HCT116 (cell line): Measurements from ENCODE around the gene TLR8. TPM values are rescaled to one million over a fixed set of nuclear protein-coding genes. Genes with fewer than 3 reads are reported as not detected.
A peak's percentile ranks its signal among the peaks of the same experiment; 100 is the strongest.

ENCODE experiments used
- ATAC-seq: fragments of 200-7000 bp; cut with Tn5 transposase; 2 replicates; pipeline ENCODE4 v1.9.1; 2020; ENCODE audit warnings: mild to moderate bottlenecking, moderate library complexity
- BruUV-seq: library from RNA; stranded (reverse); fragments of 400-500 nt; replicated peaks from 2 replicates; lab custom pipeline; 2021; lab: Mats Ljungman, UMichigan
- CTCF ChIA-PET: fragments of 300-600 bp; sonication (Branson Sonifier 250); formaldehyde crosslinking; loops from one replicate; lab custom pipeline; 2021; ENCODE audit warnings: antibody characterized with exemption; lab: Charles Lee
- POLR2A ChIA-PET: fragments of 300-600, 350-600 bp; sonication (Branson Sonifier 250); formaldehyde crosslinking; loops from one replicate; lab custom pipeline; 2021; ENCODE audit warnings: antibody characterized with exemption; lab: Charles Lee
- RAD21 ChIA-PET, 2 experiments: fragments of 300-600 bp; sonication (Branson Sonifier 250); formaldehyde crosslinking; loops; one replicate each; lab custom pipeline; 2023; ENCODE audit warnings: low total read pairs in 2 of 2; ENCODE audit not compliant: uncharacterized antibody in 2 of 2, unreplicated experiment in 2 of 2, low non-redundant PET in 1 of 2; lab: Charles Lee
- DNase-seq: peaks from one replicate; pipeline ENCODE4 v3.0.0-alpha.2; 2010; ENCODE audit warnings: low read depth, low spot score
- H2AFZ ChIP-seq: fragments of 200-600 bp; shearing (Covaris generic), sonication (generic); 2 replicates; pipeline ENCODE4 v1.6.1; 2017; ENCODE audit warnings: low read depth, mixed run types, mixed read lengths, antibody characterized with exemption, low read length; ENCODE audit not compliant: poor library complexity, severe bottlenecking
- H3K27ac ChIP-seq: 2 replicates; pipeline ENCODE4 v1.5.1; 2012; ENCODE audit warnings: low read depth, low read length
- H3K27me3 ChIP-seq: fragments of 200-600 bp; sonication (generic); 2 replicates; pipeline ENCODE4 v1.6.1; 2016; ENCODE audit warnings: mixed run types, low read length, mixed read lengths; ENCODE audit not compliant: insufficient read depth
- H3K36me3 ChIP-seq, 2 experiments: fragments of 200-500 bp in 1 of 2; fragments of 200-600 bp in 1 of 2; sonication (Bioruptor generic) in 1 of 2; sonication (generic) in 1 of 2; 2 replicates each; pipeline versions ENCODE4 v1.5.1 to v1.6.1; 2014 to 2016; ENCODE audit warnings: low read length in 2 of 2, inconsistent platforms in 1 of 2, mixed read lengths in 1 of 2, mixed run types in 1 of 2; ENCODE audit not compliant: insufficient read depth in 2 of 2, control insufficient read depth in 1 of 2
- H3K4me1 ChIP-seq, 2 experiments: fragments of 200-600 bp in 1 of 2; sonication (generic) in 1 of 2; 2 replicates each; pipeline versions ENCODE4 v1.5.1 to v1.6.1; 2012 to 2017; ENCODE audit warnings: low read length in 2 of 2, inconsistent platforms in 1 of 2, mild to moderate bottlenecking in 1 of 2, mixed read lengths in 1 of 2, mixed run types in 1 of 2, moderate library complexity in 1 of 2; ENCODE audit not compliant: insufficient read depth in 2 of 2, control insufficient read depth in 1 of 2
- H3K4me2 ChIP-seq: fragments of 200-600 bp; sonication (generic); 2 replicates; pipeline ENCODE4 v1.6.1; 2017; ENCODE audit warnings: mixed run types, low read length, mixed read lengths
- H3K4me3 ChIP-seq, 2 experiments: fragments of 200-600 bp in 1 of 2; sonication (generic) in 1 of 2; replicated peaks in 1 of 2; 2 replicates each; pipeline ENCODE4 v1.5.1; 2011 to 2016; ENCODE audit warnings: low read length in 2 of 2, control low read depth in 1 of 2, low read depth in 1 of 2, mild to moderate bottlenecking in 1 of 2, mixed read lengths in 1 of 2, mixed run types in 1 of 2
- H3K79me2 ChIP-seq: fragments of 200-600 bp; sonication (generic); 2 replicates; pipeline ENCODE4 v1.6.1; 2017; ENCODE audit warnings: mild to moderate bottlenecking, mixed run types, low read length, moderate library complexity, mixed read lengths; ENCODE audit not compliant: insufficient read depth
- H3K9ac ChIP-seq: fragments of 200-600 bp; sonication (generic); 2 replicates; pipeline ENCODE4 v1.6.1; 2016; ENCODE audit warnings: low read length, mixed read lengths
- H3K9me2 ChIP-seq: fragments of 200-600 bp; sonication (generic), shearing (Covaris generic); 2 replicates; pipeline ENCODE4 v1.6.1; 2017; ENCODE audit warnings: mixed run types, mild to moderate bottlenecking, moderate library complexity; ENCODE audit not compliant: insufficient read depth
- H3K9me3 ChIP-seq, 2 experiments: fragments of 200-500 bp in 1 of 2; fragments of 200-600 bp in 1 of 2; sonication (Bioruptor generic) in 1 of 2; sonication (generic) in 1 of 2; 2 replicates each; pipeline ENCODE4 v1.6.1; 2014 to 2017; ENCODE audit warnings: low read length in 2 of 2, mixed read lengths in 2 of 2, inconsistent platforms in 1 of 2, low read depth in 1 of 2, mild to moderate bottlenecking in 1 of 2, mixed run types in 1 of 2, moderate library complexity in 1 of 2; ENCODE audit not compliant: control insufficient read depth in 1 of 2, insufficient read depth in 1 of 2
- H4K20me1 ChIP-seq: fragments of 200-600 bp; sonication (generic), shearing (Covaris generic); 2 replicates; pipeline ENCODE4 v1.6.1; 2017; ENCODE audit warnings: mixed run types, mild to moderate bottlenecking, moderate library complexity; ENCODE audit not compliant: insufficient read depth
- CBX3 ChIP-seq: IDR thresholded peaks from 2 replicates; pipeline ENCODE4 v1.6.1; 2012; ENCODE audit warnings: low read depth
- ELF1 ChIP-seq: IDR thresholded peaks from 2 replicates; pipeline ENCODE4 v1.6.1; 2012; ENCODE audit warnings: low read depth, borderline replicate concordance
- FOSL1 ChIP-seq: IDR thresholded peaks from 2 replicates; pipeline ENCODE4 v1.6.1; 2012; ENCODE audit warnings: low read depth
- POLR2AphosphoS5 ChIP-seq: IDR thresholded peaks from 2 replicates; pipeline ENCODE4 v1.6.1; 2011; ENCODE audit warnings: mild to moderate bottlenecking, low read depth, low read length, moderate library complexity
- RAD21 ChIP-seq: IDR thresholded peaks from 2 replicates; pipeline ENCODE4 v1.6.1; 2012; ENCODE audit warnings: low read depth, mild to moderate bottlenecking
- SP1 ChIP-seq: IDR thresholded peaks from 2 replicates; pipeline ENCODE4 v1.6.1; 2012; ENCODE audit warnings: low read depth
- SRF ChIP-seq: IDR thresholded peaks from 2 replicates; pipeline ENCODE4 v1.6.1; 2012; ENCODE audit warnings: low read depth
- ZNF274 ChIP-seq: fragments of 200-500 bp; sonication (Bioruptor generic); IDR thresholded peaks from 2 replicates; pipeline ENCODE4 v1.6.1; 2014; ENCODE audit warnings: mild to moderate bottlenecking, low read depth, low read length, inconsistent platforms
- intact Hi-C: fragments of 100-400 bp; cut with micrococcal nuclease; formaldehyde crosslinking; loops from 2 replicates; pipeline ENCODE4 v1.10.0; 2022
- total RNA-seq: library from RNA; stranded (reverse); gene quantifications from one replicate; pipeline ENCODE4 v1.2.1, GENCODE V29; 2021; ENCODE audit not compliant: unreplicated experiment
- TF ChIP-seq, protein P1 (sequence below), 3 experiments: fragments of 200-600 bp in 1 of 3; sonication (generic) in 1 of 3; IDR thresholded peaks in 2 of 3; conservative IDR thresholded peaks in 1 of 3; 2 replicates each; pipeline ENCODE4 v1.5.1; 2012 to 2017; ENCODE audit warnings: low read depth in 2 of 3, low read length in 2 of 3, antibody characterized with exemption in 1 of 3, borderline replicate concordance in 1 of 3, control low read depth in 1 of 3, mild to moderate bottlenecking in 1 of 3, mixed read lengths in 1 of 3, mixed run types in 1 of 3, moderate library complexity in 1 of 3; ENCODE audit not compliant: insufficient read depth in 1 of 3

TLR8 gene
- total RNA-seq, 1 experiment from 2014 or later = not detected

DNA sequence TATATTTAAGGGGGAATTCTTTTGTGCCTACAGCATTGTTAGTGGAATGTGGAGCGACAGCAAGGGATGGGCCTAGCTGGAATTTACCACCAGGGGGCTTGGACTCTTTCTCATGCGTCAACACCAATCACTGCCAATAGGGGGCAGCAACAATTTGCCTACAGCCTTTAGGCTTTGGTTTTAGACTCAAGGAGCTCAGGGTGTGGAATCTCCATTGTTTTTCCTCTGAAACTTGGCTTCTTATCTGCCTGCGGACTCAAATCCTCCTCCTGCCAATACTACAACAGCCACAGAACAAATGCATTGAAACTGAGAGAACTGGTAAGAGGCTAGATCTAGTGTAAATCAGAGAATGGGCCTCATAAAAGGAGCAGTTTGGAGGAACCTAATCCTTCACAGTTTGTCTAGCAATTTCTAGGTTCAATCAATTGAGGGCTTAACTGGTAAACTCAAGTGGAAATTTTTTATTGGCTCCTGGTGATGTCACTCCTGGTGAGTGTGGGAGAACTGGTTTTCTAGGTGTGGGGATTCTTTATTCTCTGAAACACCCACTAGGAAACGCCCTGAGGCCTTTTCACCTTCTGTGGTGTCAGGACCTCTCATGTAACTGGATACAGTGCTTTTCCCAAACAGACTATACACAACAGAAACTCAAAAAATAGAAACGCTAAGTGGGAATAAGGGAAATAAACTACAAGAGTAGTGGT lies 40.6 kb downstream of the TLR8 start:
- DNase-seq (peak; percentile 60), ATAC-seq (peak; percentile 78)
- H3K9ac ChIP-seq = no peak overlapping the region
- intact Hi-C loops = loop anchor here (1.0 to 10.0 kb wide), 2 partner anchors 541 to 698 kb away; no protein-coding TSS in a partner anchor
- H3K4me3 ChIP-seq = no peak overlapping the region
- H4K20me1 ChIP-seq = no peaks in the 10 kb centered on the region
- no peaks in the 10 kb centered on the region for H3K27me3 ChIP-seq
- H3K36me3 ChIP-seq = no peaks in the 10 kb centered on the region
- TF ChIP-seq FOSL1 (peak; percentile 20; the same call in 1 of the 2 replicates), POLR2AphosphoS5 (no peak), ZNF274 (no peak), SRF (no peak), RAD21 (peak; percentile 87), CBX3 (peak; percentile 44; the same call in 1 of the 2 replicates), ELF1 (no peak), SP1 (0 out of 2 replicates have a peak, but pooled peaks have one; percentile 32)
- TF ChIP-seq, protein P1, sequence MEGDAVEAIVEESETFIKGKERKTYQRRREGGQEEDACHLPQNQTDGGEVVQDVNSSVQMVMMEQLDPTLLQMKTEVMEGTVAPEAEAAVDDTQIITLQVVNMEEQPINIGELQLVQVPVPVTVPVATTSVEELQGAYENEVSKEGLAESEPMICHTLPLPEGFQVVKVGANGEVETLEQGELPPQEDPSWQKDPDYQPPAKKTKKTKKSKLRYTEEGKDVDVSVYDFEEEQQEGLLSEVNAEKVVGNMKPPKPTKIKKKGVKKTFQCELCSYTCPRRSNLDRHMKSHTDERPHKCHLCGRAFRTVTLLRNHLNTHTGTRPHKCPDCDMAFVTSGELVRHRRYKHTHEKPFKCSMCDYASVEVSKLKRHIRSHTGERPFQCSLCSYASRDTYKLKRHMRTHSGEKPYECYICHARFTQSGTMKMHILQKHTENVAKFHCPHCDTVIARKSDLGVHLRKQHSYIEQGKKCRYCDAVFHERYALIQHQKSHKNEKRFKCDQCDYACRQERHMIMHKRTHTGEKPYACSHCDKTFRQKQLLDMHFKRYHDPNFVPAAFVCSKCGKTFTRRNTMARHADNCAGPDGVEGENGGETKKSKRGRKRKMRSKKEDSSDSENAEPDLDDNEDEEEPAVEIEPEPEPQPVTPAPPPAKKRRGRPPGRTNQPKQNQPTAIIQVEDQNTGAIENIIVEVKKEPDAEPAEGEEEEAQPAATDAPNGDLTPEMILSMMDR (IDR thresholded peaks at IDR 0.05 in 2 of 3, conservative IDR thresholded peaks at IDR 0.05 in 1 of 3; ENCODE audit: borderline replicate concordance in 1 of 3, insufficient read depth in 1 of 3, low read depth in 2 of 3, low read length in 2 of 3) = peak; percentile 90 to 99 (median 94)
- TF ChIP-seq, all 23 proteins: peak for 5
- Histone ChIP-seq H3K9me3 (no peaks in the 10 kb centered on the region), H3K27ac (peak overlapping the region; percentile 37), H3K4me2 (peak overlapping the region; percentile 30), H3K79me2 (no peaks in the 10 kb centered on the region), H2AFZ (peak overlapping the region; percentile 56), H3K9me2 (no peaks in the 10 kb centered on the region), H3K4me1 (peaks cover 9 to 11% of the 10 kb centered on the region in 2 experiments; a peak in 3 of 4 replicates)
- TSS peak; percentile 64 for BruUV-seq
- RAD21 ChIA-PET = interaction anchor here (0.6 to 1.5 kb wide), 3 partner anchors 538 to 541 kb away, joined by 3 to 9 read pairs (median 8); no protein-coding TSS in a partner anchor
- CTCF ChIA-PET = interaction anchor here (0.7 to 2.4 kb wide), 13 partner anchors 9 to 699 kb away, joined by 3 to 42 read pairs (median 7); no protein-coding TSS in a partner anchor
- POLR2A ChIA-PET = interaction anchor here (1.0 to 1.5 kb wide), 3 partner anchors 9 to 541 kb away, joined by 3 to 7 read pairs (median 4); partner anchors contain the start of gene TMSB4X
